ENCODE results near the gene APEH.

APEH gene

DNA sequence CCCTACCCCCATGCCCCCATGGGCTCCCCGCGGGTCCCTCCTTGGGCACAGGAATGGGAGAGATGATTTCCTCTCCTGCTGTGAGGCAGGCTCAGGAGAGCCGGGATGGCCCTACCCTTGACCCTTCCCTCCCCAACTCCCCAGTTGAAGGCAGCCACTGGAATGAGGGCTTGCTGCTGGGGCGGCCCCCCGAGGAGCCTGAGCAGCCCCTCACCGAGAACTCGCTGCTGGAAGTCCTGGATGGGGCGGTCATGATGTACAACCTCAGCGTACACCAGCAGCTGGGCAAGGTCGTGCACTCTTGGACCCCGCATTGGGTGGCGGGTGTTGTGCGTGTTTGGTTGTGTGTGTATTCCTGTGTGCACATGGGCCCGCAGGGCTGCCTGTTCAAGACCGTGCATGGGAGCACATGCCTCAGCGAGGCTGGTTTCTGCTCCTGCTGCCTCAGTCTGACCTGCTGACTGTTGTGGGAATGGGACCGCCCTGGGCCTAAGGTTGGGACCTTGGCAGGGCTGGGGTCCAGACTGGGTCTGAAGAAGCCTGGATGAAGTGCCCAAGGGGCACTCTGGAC is 31.3 kb downstream of the APEH start:
- no peaks in the 10 kb centered on the region for H3K27me3 ChIP-seq
- DNase-seq = no peak
- no peaks in the 10 kb centered on the region for H3K9me3 ChIP-seq
- no peaks in the 10 kb centered on the region for H3K4me1 ChIP-seq
- TF ChIP-seq, protein P1, sequence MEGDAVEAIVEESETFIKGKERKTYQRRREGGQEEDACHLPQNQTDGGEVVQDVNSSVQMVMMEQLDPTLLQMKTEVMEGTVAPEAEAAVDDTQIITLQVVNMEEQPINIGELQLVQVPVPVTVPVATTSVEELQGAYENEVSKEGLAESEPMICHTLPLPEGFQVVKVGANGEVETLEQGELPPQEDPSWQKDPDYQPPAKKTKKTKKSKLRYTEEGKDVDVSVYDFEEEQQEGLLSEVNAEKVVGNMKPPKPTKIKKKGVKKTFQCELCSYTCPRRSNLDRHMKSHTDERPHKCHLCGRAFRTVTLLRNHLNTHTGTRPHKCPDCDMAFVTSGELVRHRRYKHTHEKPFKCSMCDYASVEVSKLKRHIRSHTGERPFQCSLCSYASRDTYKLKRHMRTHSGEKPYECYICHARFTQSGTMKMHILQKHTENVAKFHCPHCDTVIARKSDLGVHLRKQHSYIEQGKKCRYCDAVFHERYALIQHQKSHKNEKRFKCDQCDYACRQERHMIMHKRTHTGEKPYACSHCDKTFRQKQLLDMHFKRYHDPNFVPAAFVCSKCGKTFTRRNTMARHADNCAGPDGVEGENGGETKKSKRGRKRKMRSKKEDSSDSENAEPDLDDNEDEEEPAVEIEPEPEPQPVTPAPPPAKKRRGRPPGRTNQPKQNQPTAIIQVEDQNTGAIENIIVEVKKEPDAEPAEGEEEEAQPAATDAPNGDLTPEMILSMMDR (IDR thresholded peaks at IDR 0.05; ENCODE audit: low read depth, low read length) = no peak
- H3K4me3 ChIP-seq (ENCODE audit: low read depth, low read length) = no peak overlapping the region
- H3K36me3 ChIP-seq = no peaks in the 10 kb centered on the region

DNA sequence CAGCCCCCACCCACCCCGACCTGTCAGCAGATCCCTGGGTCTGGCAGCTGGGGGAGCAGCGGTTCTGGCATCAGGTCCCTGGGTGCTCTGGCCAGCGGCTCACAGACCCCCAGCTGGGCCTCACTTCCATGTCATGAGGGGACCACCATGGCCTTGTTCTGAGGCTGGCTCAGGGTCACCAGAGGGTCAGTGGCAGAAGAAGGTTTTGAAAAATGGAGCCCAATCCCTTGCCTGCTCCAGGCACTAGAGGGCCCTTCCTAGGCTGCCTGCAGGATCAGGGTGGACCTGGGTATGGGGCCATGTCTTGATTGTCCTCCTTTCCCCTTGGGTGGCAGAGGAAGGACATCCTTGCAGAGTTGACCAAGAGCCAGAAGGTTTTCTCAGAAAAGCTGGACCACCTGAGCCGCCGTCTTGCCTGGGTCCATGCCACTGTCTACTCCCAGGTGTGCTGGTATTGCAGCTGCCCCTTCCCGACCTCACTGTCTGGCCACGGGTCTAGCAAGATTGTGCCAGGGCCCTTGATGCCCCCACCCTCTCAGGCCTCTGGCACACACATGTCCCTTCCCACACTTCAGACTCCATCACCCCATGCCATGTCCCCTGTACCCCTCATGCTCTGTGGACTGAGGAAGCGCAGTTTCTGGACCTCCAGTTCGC is 32.4 kb downstream of the APEH start:
- Histone ChIP-seq H3K36me3 (no peaks in the 10 kb centered on the region), H3K4me3 (ENCODE audit: low read depth, low read length) (no peak overlapping the region), H3K9me3 (no peaks in the 10 kb centered on the region), H3K4me1 (no peaks in the 10 kb centered on the region), H3K27me3 (no peaks in the 10 kb centered on the region)
- no peak for DNase-seq
- TF ChIP-seq, protein P1 (IDR thresholded peaks at IDR 0.05; ENCODE audit: low read depth, low read length) = no peak

GRCh38 chr3:49707113-49707480 is 32.9 kb downstream of the APEH start:
- TF ChIP-seq, protein P1 (IDR thresholded peaks at IDR 0.05; ENCODE audit: low read depth, low read length) = no peak
- no peak for DNase-seq
- Histone ChIP-seq H3K36me3 (no peaks in the 10 kb centered on the region), H3K4me1 (no peaks in the 10 kb centered on the region), H3K27me3 (no peaks in the 10 kb centered on the region), H3K4me3 (ENCODE audit: low read depth, low read length) (no peak overlapping the region), H3K9me3 (no peaks in the 10 kb centered on the region)

DNA sequence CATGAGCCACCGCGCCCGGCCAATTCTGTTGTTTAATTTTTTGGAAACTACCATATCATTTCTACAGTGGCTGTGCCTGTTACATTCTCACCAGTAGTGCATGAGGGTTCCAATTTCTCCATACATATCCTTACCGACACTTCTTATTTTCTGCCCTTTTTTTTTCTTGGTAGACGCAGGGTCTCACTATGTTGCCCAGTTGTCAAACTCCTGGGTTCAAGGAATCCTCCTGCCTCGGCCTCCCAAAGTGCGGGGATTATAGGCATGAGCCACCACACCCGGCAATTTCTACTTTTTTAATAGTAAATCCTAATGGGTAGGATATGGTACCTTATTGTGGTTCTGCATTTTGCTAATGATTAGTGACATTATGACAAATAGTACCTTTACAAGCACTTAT is 35.7 kb downstream of the APEH start:
- TF ChIP-seq, protein P1 (IDR thresholded peaks at IDR 0.05; ENCODE audit: low read depth, low read length) = no peak
- Histone ChIP-seq H3K36me3 (no peaks in the 10 kb centered on the region), H3K9me3 (no peaks in the 10 kb centered on the region), H3K4me3 (ENCODE audit: low read depth, low read length) (no peak overlapping the region), H3K4me1 (no peaks in the 10 kb centered on the region), H3K27me3 (no peaks in the 10 kb centered on the region)
- no peak for DNase-seq

- H3K4me1 ChIP-seq = no peaks in the 10 kb centered on the region
- no peaks in the 10 kb centered on the region for H3K27me3 ChIP-seq
- no peak overlapping the region for H3K4me3 ChIP-seq (ENCODE audit: low read depth, low read length)
- H3K36me3 ChIP-seq = no peaks in the 10 kb centered on the region
- TF ChIP-seq, protein P1 (IDR thresholded peaks at IDR 0.05; ENCODE audit: low read depth, low read length) = no peak
- DNase-seq = no peak
- no peaks in the 10 kb centered on the region for H3K9me3 ChIP-seq
Observed at GRCh38 chr3:49711489-49711888, 37.3 kb downstream of the APEH start.

DNA sequence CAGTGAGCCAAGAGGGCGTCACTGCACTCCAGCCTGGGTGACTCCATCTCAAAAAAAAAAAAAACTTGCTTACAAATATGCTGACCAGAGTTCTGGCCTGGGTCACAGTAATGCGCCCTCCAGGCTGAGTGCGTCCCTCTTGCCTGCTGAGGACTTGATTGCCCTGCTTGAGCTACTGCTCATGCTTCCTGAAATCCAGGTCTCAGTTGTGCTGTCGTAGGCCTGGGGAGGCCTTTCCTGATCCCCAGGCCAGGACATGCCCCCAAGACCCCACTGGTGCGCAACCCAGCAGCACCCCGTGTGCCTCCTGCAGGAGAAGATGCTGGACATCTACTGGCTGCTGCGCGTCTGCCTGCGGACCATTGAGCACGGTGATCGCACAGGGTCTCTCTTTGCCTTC is 38.0 kb downstream of the APEH start:
- DNase-seq = no peak
- Histone ChIP-seq H3K9me3 (no peaks in the 10 kb centered on the region), H3K36me3 (no peaks in the 10 kb centered on the region), H3K4me3 (ENCODE audit: low read depth, low read length) (no peak overlapping the region), H3K27me3 (no peaks in the 10 kb centered on the region), H3K4me1 (no peaks in the 10 kb centered on the region)
- TF ChIP-seq, protein P1 (IDR thresholded peaks at IDR 0.05; ENCODE audit: low read depth, low read length) = no peak

Data from BE2C (cell line).